ENCODE data around the gene U2AF2.

DNA sequence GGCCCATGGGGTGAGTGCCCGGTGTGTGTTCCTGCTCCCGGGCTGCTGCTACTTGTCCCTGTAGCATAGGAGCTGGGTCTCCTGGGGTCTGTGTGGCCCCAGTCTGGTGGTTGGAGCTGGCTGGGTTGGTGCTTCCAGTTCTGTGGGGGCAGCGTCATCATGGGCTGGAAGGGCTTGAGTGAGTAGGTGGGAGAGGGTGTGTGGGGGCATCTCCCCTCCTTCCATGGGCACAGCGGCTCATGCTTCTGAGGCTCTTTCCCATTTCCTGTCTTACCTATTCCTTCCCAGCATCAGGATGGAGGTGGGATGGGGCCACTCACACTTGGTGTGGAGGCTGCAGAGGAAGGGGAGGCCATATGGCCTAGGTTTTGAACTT is 12.2 kb downstream of the U2AF2 start:
- TF ChIP-seq, protein P1, sequence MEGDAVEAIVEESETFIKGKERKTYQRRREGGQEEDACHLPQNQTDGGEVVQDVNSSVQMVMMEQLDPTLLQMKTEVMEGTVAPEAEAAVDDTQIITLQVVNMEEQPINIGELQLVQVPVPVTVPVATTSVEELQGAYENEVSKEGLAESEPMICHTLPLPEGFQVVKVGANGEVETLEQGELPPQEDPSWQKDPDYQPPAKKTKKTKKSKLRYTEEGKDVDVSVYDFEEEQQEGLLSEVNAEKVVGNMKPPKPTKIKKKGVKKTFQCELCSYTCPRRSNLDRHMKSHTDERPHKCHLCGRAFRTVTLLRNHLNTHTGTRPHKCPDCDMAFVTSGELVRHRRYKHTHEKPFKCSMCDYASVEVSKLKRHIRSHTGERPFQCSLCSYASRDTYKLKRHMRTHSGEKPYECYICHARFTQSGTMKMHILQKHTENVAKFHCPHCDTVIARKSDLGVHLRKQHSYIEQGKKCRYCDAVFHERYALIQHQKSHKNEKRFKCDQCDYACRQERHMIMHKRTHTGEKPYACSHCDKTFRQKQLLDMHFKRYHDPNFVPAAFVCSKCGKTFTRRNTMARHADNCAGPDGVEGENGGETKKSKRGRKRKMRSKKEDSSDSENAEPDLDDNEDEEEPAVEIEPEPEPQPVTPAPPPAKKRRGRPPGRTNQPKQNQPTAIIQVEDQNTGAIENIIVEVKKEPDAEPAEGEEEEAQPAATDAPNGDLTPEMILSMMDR (IDR thresholded peaks at IDR 0.05), result no peak
- TF ChIP-seq POLR2AphosphoS5 (IDR thresholded peaks at IDR 0.05) (no peak), EP300 (IDR thresholded peaks at IDR 0.05) (no peak), POLR2A (IDR thresholded peaks at IDR 0.05; ENCODE audit: low read depth) (no peak)
